Liver (tissue), 3 donors: ENCODE results near the gene AJM1.

ENCODE experiments used
- GABPA ChIP-seq, 2 donors: IDR thresholded peaks in 1 of 2; conservative IDR thresholded peaks in 1 of 2; 2 replicates each; pipeline ENCODE4 v1.6.1; 2016; ENCODE audit warnings: antibody characterized with exemption in 2 of 2, mild to moderate bottlenecking in 1 of 2, moderate library complexity in 1 of 2
- TF ChIP-seq, protein P1 (sequence below): fragments of 150-350 bp; IDR thresholded peaks from 2 replicates; pipeline ENCODE4 v1.5.1; 2017; ENCODE audit warnings: improper control_type of control experiment, low read depth, low read length; ENCODE audit not compliant: missing input control
- donor health status: healthy.
- donor health status: healthy.

DNA sequence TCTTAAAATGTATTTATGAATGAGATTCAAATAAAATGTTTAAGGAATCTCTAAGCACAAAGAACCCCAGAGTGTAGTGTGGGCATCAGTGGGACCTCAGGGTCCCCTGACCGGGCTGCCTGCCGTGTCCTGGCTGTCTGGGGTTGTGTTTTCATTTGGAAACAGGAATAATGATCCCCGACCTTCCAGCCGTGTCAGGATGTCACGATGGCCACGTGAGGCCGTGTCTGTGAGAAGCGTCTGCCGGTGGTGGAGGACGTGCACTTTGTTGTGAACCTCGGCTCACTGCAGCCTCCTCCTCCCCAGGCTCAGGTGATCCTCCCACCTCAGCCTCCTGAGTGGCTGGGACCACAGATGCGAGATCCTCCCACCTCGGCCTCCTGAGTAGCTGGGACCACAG lies 48.4 kb downstream of the AJM1 start:
- no peak for TF ChIP-seq GABPA (IDR thresholded peaks at IDR 0.05 in 1 of 2, conservative IDR thresholded peaks at IDR 0.05 in 1 of 2)
- TF ChIP-seq, protein P1, sequence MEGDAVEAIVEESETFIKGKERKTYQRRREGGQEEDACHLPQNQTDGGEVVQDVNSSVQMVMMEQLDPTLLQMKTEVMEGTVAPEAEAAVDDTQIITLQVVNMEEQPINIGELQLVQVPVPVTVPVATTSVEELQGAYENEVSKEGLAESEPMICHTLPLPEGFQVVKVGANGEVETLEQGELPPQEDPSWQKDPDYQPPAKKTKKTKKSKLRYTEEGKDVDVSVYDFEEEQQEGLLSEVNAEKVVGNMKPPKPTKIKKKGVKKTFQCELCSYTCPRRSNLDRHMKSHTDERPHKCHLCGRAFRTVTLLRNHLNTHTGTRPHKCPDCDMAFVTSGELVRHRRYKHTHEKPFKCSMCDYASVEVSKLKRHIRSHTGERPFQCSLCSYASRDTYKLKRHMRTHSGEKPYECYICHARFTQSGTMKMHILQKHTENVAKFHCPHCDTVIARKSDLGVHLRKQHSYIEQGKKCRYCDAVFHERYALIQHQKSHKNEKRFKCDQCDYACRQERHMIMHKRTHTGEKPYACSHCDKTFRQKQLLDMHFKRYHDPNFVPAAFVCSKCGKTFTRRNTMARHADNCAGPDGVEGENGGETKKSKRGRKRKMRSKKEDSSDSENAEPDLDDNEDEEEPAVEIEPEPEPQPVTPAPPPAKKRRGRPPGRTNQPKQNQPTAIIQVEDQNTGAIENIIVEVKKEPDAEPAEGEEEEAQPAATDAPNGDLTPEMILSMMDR, result no peak
